Tibial nerve (tissue), 3 donors: ENCODE results near the gene TIGD4.

ENCODE experiments used
- CTCF ChIP-seq, 5 experiments: fragments of 200-600 bp in 3 of 5; fragments of 450-650 bp in 2 of 5; sonication (generic) in 3 of 5; IDR thresholded peaks; one replicate each; pipeline ENCODE4 v1.5.1; 2016 to 2019; ENCODE audit warnings: antibody characterized with exemption in 5 of 5, mild to moderate bottlenecking in 3 of 5, moderate library complexity in 2 of 5
- POLR2A ChIP-seq, 2 donors: fragments of 450-650 bp; IDR thresholded peaks; one replicate each; pipeline ENCODE4 v1.6.1; 2017; ENCODE audit warnings: antibody characterized with exemption in 2 of 2, mild to moderate bottlenecking in 2 of 2, moderate library complexity in 2 of 2

GRCh38 chr4:152727784-152728183 is 51.7 kb downstream of the TIGD4 start:
- no peak for TF ChIP-seq CTCF (IDR thresholded peaks at IDR 0.05)
- TF ChIP-seq POLR2A (IDR thresholded peaks at IDR 0.05), result no peak
